Neural cell (in vitro differentiated cells): ENCODE results near the gene MEGF11. TPM values are rescaled to one million over a fixed set of nuclear protein-coding genes. Genes with fewer than 3 reads are reported as not detected.

ENCODE experiments used
- H2AFZ ChIP-seq: fragments of 200-600, 300-800 bp; sonication (generic), shearing (Covaris generic); 2 replicates; pipeline ENCODE4 v1.6.0; 2014; ENCODE audit warnings: low read depth, mild to moderate bottlenecking, antibody characterized with exemption, low read length, moderate library complexity
- H3F3A ChIP-seq: fragments of 200-600 bp; shearing (Covaris generic); 2 replicates; pipeline ENCODE4 v1.6.1; 2016; ENCODE audit warnings: mild to moderate bottlenecking, moderate library complexity, mixed read lengths, antibody characterized with exemption, low read length; ENCODE audit not compliant: insufficient read depth, poor library complexity, severe bottlenecking
- H3K27ac ChIP-seq: fragments of 200-600, 300-800 bp; sonication (generic), shearing (Covaris generic); 2 replicates; pipeline ENCODE4 v1.5.1; 2014; ENCODE audit warnings: mild to moderate bottlenecking, low read length, moderate library complexity
- H3K27me3 ChIP-seq: fragments of 300-800, 200-600 bp; sonication (generic), shearing (Covaris generic); 2 replicates; pipeline ENCODE4 v1.6.0; 2014; ENCODE audit warnings: mild to moderate bottlenecking, low read depth, low read length, moderate library complexity; ENCODE audit not compliant: insufficient read depth
- H3K36me3 ChIP-seq: fragments of 300-800, 200-600 bp; sonication (generic), shearing (Covaris generic); 2 replicates; pipeline ENCODE4 v1.5.1; 2014; ENCODE audit warnings: mild to moderate bottlenecking, antibody characterized with exemption, low read length, moderate library complexity; ENCODE audit not compliant: insufficient read depth
- H3K4me2 ChIP-seq: fragments of 300-800, 200-600 bp; sonication (generic), shearing (Covaris generic); 2 replicates; pipeline ENCODE4 v1.6.0; 2014; ENCODE audit warnings: mild to moderate bottlenecking, low read length
- H3K4me3 ChIP-seq: fragments of 300-800, 200-600 bp; sonication (generic), shearing (Covaris generic); 2 replicates; pipeline ENCODE4 v1.5.1; 2014; ENCODE audit warnings: mild to moderate bottlenecking, low read length, moderate library complexity
- H3K79me2 ChIP-seq: fragments of 200-600 bp; shearing (Covaris generic); replicated peaks from 2 replicates; pipeline ENCODE4 v1.6.0; 2014; ENCODE audit warnings: mild to moderate bottlenecking, low read length, moderate library complexity; ENCODE audit not compliant: insufficient read depth
- H3K9ac ChIP-seq: fragments of 300-800, 200-600 bp; sonication (generic), shearing (Covaris generic); 2 replicates; pipeline ENCODE4 v1.6.1; 2016; ENCODE audit warnings: mild to moderate bottlenecking, low read length, mixed read lengths
- H3K9me2 ChIP-seq: fragments of 200-600 bp; shearing (Covaris generic); 2 replicates; pipeline ENCODE4 v1.6.1; 2016; ENCODE audit warnings: mild to moderate bottlenecking, low read length, mixed read lengths; ENCODE audit not compliant: insufficient read depth
- H3K9me3 ChIP-seq: fragments of 200-600, 300-800 bp; sonication (generic), shearing (Covaris generic); 2 replicates; pipeline ENCODE4 v1.6.1; 2016; ENCODE audit warnings: mild to moderate bottlenecking, mixed run types, low read length, moderate library complexity, mixed read lengths
- H4K20me1 ChIP-seq: fragments of 200-600 bp; shearing (Covaris generic); 2 replicates; pipeline ENCODE4 v1.6.1; 2016; ENCODE audit warnings: mild to moderate bottlenecking, mixed run types; ENCODE audit not compliant: insufficient read depth
- EP300 ChIP-seq: fragments of 450-650 bp; conservative IDR thresholded peaks from 2 replicates; pipeline ENCODE4 v1.6.1; 2014; ENCODE audit warnings: antibody characterized with exemption, mild to moderate bottlenecking, moderate library complexity; ENCODE audit not compliant: poor library complexity, severe bottlenecking
- EZH2 ChIP-seq: fragments of 200-600, 300-800 bp; shearing (Covaris generic), sonication (generic); IDR thresholded peaks from 2 replicates; pipeline ENCODE4 v1.6.1; 2014; ENCODE audit warnings: antibody characterized with exemption, low read length, borderline replicate concordance, mild to moderate bottlenecking; ENCODE audit not compliant: insufficient read depth, poor library complexity, severe bottlenecking
- MXI1 ChIP-seq: fragments of 450-650 bp; conservative IDR thresholded peaks from 2 replicates; pipeline ENCODE4 v1.6.1; 2014; ENCODE audit warnings: antibody characterized with exemption, mild to moderate bottlenecking; ENCODE audit not compliant: poor library complexity, severe bottlenecking
- POLR2AphosphoS5 ChIP-seq: IDR thresholded peaks from 2 replicates; pipeline ENCODE4 v1.6.1; 2012
- RAD21 ChIP-seq: fragments of 450-650 bp; conservative IDR thresholded peaks from 2 replicates; pipeline ENCODE4 v1.6.1; 2014; ENCODE audit warnings: antibody characterized with exemption, mild to moderate bottlenecking, moderate library complexity
- SMC3 ChIP-seq: fragments of 450-650 bp; conservative IDR thresholded peaks from 2 replicates; pipeline ENCODE4 v1.6.1; 2014; ENCODE audit warnings: antibody characterized with exemption, mild to moderate bottlenecking, moderate library complexity; ENCODE audit not compliant: poor library complexity
- TAF1 ChIP-seq: IDR thresholded peaks from 2 replicates; pipeline ENCODE4 v1.6.1; 2012; ENCODE audit warnings: low read depth
- polyA plus RNA-seq: library from polyadenylated mRNA; depleted of rRNA; stranded (reverse); fragments of >200 nt; gene quantifications from 2 replicates; pipeline ENCODE4 v1.2.3, GENCODE V29; 2014
- TF ChIP-seq, protein P1 (sequence below): fragments of 450-650 bp; IDR thresholded peaks from 2 replicates; pipeline ENCODE4 v1.5.1; 2014; ENCODE audit warnings: antibody characterized with exemption, mild to moderate bottlenecking, moderate library complexity; ENCODE audit not compliant: poor library complexity, severe bottlenecking
- TF ChIP-seq, protein P2 (sequence below): IDR thresholded peaks from 2 replicates; pipeline ENCODE4 v1.6.1; 2012; ENCODE audit warnings: borderline replicate concordance

Gene MEGF11
- polyA plus RNA-seq, 1 donor from 2014 or later, result 0.64 TPM

- H3K27me3 ChIP-seq, result no peaks in the 10 kb centered on the region
- no peaks in the 10 kb centered on the region for H3K9me2 ChIP-seq
These were observed 335.1 kb downstream of the MEGF11 start for GRCh38 chr15:65918357-65918920.

GRCh38 chr15:65917936-65918335, 335.6 kb downstream of the MEGF11 start:
- H4K20me1 ChIP-seq, result no peaks in the 10 kb centered on the region
- H3K36me3 ChIP-seq, result no peaks in the 10 kb centered on the region
- H3K9ac ChIP-seq, result no peak overlapping the region
- no peak overlapping the region for H3K4me2 ChIP-seq
- no peak overlapping the region for H3K27ac ChIP-seq
- no peaks in the 10 kb centered on the region for H3K27me3 ChIP-seq
- H2AFZ ChIP-seq, result no peak overlapping the region
- H3K4me3 ChIP-seq, result no peak overlapping the region
- no peak for TF ChIP-seq POLR2AphosphoS5
- H3K9me3 ChIP-seq, result no peaks in the 10 kb centered on the region
- H3K79me2 ChIP-seq, result no peaks in the 10 kb centered on the region
- H3K9me2 ChIP-seq, result no peaks in the 10 kb centered on the region
- H3F3A ChIP-seq, result no peaks in the 10 kb centered on the region

More at GRCh38 chr15:65918357-65918920, 335.1 kb downstream of the MEGF11 start:
- Histone ChIP-seq H3K27ac (no peak overlapping the region), H3F3A (no peaks in the 10 kb centered on the region), H4K20me1 (no peaks in the 10 kb centered on the region), H3K9ac (no peak overlapping the region), H3K4me3 (no peak overlapping the region), H2AFZ (no peak overlapping the region), H3K9me3 (no peaks in the 10 kb centered on the region), H3K4me2 (no peak overlapping the region), H3K79me2 (no peaks in the 10 kb centered on the region), H3K36me3 (no peaks in the 10 kb centered on the region)
- TF ChIP-seq POLR2AphosphoS5 (no peak), TAF1 (no peak)
- TF ChIP-seq, protein P1, sequence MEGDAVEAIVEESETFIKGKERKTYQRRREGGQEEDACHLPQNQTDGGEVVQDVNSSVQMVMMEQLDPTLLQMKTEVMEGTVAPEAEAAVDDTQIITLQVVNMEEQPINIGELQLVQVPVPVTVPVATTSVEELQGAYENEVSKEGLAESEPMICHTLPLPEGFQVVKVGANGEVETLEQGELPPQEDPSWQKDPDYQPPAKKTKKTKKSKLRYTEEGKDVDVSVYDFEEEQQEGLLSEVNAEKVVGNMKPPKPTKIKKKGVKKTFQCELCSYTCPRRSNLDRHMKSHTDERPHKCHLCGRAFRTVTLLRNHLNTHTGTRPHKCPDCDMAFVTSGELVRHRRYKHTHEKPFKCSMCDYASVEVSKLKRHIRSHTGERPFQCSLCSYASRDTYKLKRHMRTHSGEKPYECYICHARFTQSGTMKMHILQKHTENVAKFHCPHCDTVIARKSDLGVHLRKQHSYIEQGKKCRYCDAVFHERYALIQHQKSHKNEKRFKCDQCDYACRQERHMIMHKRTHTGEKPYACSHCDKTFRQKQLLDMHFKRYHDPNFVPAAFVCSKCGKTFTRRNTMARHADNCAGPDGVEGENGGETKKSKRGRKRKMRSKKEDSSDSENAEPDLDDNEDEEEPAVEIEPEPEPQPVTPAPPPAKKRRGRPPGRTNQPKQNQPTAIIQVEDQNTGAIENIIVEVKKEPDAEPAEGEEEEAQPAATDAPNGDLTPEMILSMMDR, result no peak
- TF ChIP-seq, protein P2, sequence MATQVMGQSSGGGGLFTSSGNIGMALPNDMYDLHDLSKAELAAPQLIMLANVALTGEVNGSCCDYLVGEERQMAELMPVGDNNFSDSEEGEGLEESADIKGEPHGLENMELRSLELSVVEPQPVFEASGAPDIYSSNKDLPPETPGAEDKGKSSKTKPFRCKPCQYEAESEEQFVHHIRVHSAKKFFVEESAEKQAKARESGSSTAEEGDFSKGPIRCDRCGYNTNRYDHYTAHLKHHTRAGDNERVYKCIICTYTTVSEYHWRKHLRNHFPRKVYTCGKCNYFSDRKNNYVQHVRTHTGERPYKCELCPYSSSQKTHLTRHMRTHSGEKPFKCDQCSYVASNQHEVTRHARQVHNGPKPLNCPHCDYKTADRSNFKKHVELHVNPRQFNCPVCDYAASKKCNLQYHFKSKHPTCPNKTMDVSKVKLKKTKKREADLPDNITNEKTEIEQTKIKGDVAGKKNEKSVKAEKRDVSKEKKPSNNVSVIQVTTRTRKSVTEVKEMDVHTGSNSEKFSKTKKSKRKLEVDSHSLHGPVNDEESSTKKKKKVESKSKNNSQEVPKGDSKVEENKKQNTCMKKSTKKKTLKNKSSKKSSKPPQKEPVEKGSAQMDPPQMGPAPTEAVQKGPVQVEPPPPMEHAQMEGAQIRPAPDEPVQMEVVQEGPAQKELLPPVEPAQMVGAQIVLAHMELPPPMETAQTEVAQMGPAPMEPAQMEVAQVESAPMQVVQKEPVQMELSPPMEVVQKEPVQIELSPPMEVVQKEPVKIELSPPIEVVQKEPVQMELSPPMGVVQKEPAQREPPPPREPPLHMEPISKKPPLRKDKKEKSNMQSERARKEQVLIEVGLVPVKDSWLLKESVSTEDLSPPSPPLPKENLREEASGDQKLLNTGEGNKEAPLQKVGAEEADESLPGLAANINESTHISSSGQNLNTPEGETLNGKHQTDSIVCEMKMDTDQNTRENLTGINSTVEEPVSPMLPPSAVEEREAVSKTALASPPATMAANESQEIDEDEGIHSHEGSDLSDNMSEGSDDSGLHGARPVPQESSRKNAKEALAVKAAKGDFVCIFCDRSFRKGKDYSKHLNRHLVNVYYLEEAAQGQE, result no peak

- no peaks in the 10 kb centered on the region for H3K79me2 ChIP-seq
- H3F3A ChIP-seq, result no peaks in the 10 kb centered on the region
- no peaks in the 10 kb centered on the region for H3K9me3 ChIP-seq
- no peak overlapping the region for H3K9ac ChIP-seq
- H4K20me1 ChIP-seq, result no peaks in the 10 kb centered on the region
- H3K27ac ChIP-seq, result no peak overlapping the region
- no peak overlapping the region for H3K4me2 ChIP-seq
- no peaks in the 10 kb centered on the region for H3K27me3 ChIP-seq
- no peak overlapping the region for H2AFZ ChIP-seq
- no peaks in the 10 kb centered on the region for H3K9me2 ChIP-seq
- H3K36me3 ChIP-seq, result no peaks in the 10 kb centered on the region
- TF ChIP-seq EP300 (no peak), MXI1 (no peak), SMC3 (no peak), RAD21 (no peak), POLR2AphosphoS5 (no peak), EZH2 (no peak), TAF1 (no peak)
- TF ChIP-seq, protein P2, result no peak
- TF ChIP-seq, protein P1, result no peak
- no peak overlapping the region for H3K4me3 ChIP-seq
These were observed 336.2 kb downstream of the MEGF11 start for GRCh38 chr15:65917407-65917756.
